Smooth muscle cell (in vitro differentiated cells): ENCODE measurements around the gene SH2D3C. TPM values are rescaled to one million over a fixed set of nuclear protein-coding genes. Genes with fewer than 3 reads are reported as not detected.

Experiments
- DNase-seq: peaks from one replicate; lab custom pipeline; 2025; ENCODE audit not compliant: unreplicated experiment; lab: John Stamatoyannopoulos, UW
- H2AFZ ChIP-seq: fragments of 200-600 bp; sonication (generic); 2 replicates; pipeline ENCODE4 v1.6.0; 2016; ENCODE audit warnings: antibody characterized with exemption, low read depth, mild to moderate bottlenecking
- H3F3A ChIP-seq: fragments of 200-600 bp; sonication (generic); 2 replicates; pipeline ENCODE4 v1.6.0; 2017; ENCODE audit warnings: antibody characterized with exemption, low read depth
- H3K27ac ChIP-seq: fragments of 200-600 bp; sonication (generic); 2 replicates; pipeline ENCODE4 v1.5.1; 2016; ENCODE audit warnings: low read depth, mild to moderate bottlenecking
- H3K27me3 ChIP-seq: fragments of 200-600 bp; sonication (generic); 2 replicates; pipeline ENCODE4 v1.6.1; 2016; ENCODE audit warnings: low read depth, mild to moderate bottlenecking
- H3K36me3 ChIP-seq: fragments of 200-600 bp; sonication (generic); 2 replicates; pipeline ENCODE4 v1.5.1; 2016; ENCODE audit warnings: low read depth
- H3K4me1 ChIP-seq: fragments of 200-600 bp; sonication (generic); 2 replicates; pipeline ENCODE4 v1.5.1; 2016; ENCODE audit warnings: low read depth
- H3K4me2 ChIP-seq: fragments of 200-600 bp; sonication (generic); 2 replicates; pipeline ENCODE4 v1.6.0; 2016; ENCODE audit warnings: mild to moderate bottlenecking
- H3K4me3 ChIP-seq: fragments of 200-600 bp; sonication (generic); 2 replicates; pipeline ENCODE4 v1.5.1; 2016; ENCODE audit warnings: mild to moderate bottlenecking
- H3K79me2 ChIP-seq: fragments of 200-600 bp; sonication (generic); 2 replicates; pipeline ENCODE4 v1.6.0; 2016; ENCODE audit warnings: low read depth, mild to moderate bottlenecking
- H3K9ac ChIP-seq: fragments of 200-600 bp; sonication (generic); 2 replicates; pipeline ENCODE4 v1.6.0; 2016; ENCODE audit warnings: low read depth
- H3K9me3 ChIP-seq: fragments of 200-600 bp; sonication (generic); replicated peaks from 2 replicates; pipeline ENCODE4 v1.5.1; 2016; ENCODE audit warnings: low read depth
- H4K20me1 ChIP-seq: fragments of 200-600 bp; sonication (generic); 2 replicates; pipeline ENCODE4 v1.6.0; 2016; ENCODE audit warnings: low read depth
- CTCF ChIP-seq: fragments of 200-600 bp; sonication (generic); IDR thresholded peaks from 2 replicates; pipeline ENCODE4 v1.5.1; 2017; ENCODE audit warnings: borderline replicate concordance, mild to moderate bottlenecking, antibody characterized with exemption; ENCODE audit not compliant: insufficient read depth, poor library complexity, severe bottlenecking
- WGBS: methylation state at CpG from one replicate; pipeline ENCODE4 v1.1.7; 2016; ENCODE audit warnings: low lambda C conversion rate; 5-methylcytosine and 5-hydroxymethylcytosine counted together
- polyA plus RNA-seq: library from polyadenylated mRNA; unstranded; fragments of >200 nt; fragmentation: Nextera tagmentation; extraction: Ambion mirVana; gene quantifications from 2 replicates; pipeline ENCODE4 v1.2.1, GENCODE V29; 2016
- total RNA-seq: library from RNA; depleted of rRNA; stranded (reverse); fragments of >200 nt; gene quantifications from 2 replicates; pipeline ENCODE4 v1.2.3, GENCODE V29; 2014

Gene SH2D3C
- total and polyA plus RNA-seq, 2 experiments from 2014 or later: 0.54 TPM; not detected in 1

GRCh38 chr9:127822108-127822507, 43.6 kb upstream of the SH2D3C start:
- WGBS: 87% methylated on average over 4 of the region's 4 CpGs

GRCh38 chr9:127818574-127818973, 40.1 kb upstream of the SH2D3C start:
- H3F3A ChIP-seq: no peaks in the 10 kb centered on the region
- WGBS: 97% methylated on average over 11 of the region's 11 CpGs
- no peaks in the 10 kb centered on the region for H3K4me1 ChIP-seq
- no peaks in the 10 kb centered on the region for H3K27me3 ChIP-seq
- no peaks in the 10 kb centered on the region for H3K79me2 ChIP-seq
- TF ChIP-seq CTCF: no peak
- H4K20me1 ChIP-seq: no peaks in the 10 kb centered on the region
- no peak overlapping the region for H3K4me3 ChIP-seq
- H2AFZ ChIP-seq: no peak overlapping the region
- no peak overlapping the region for H3K27ac ChIP-seq
- no peaks in the 10 kb centered on the region for H3K9me3 ChIP-seq
- no peaks in the 10 kb centered on the region for H3K36me3 ChIP-seq
- no peak for DNase-seq
- H3K9ac ChIP-seq: no peak overlapping the region
- no peak overlapping the region for H3K4me2 ChIP-seq

More at GRCh38 chr9:127822108-127822507, 43.6 kb upstream of the SH2D3C start:
- H3K4me2 ChIP-seq: no peak overlapping the region
- no peak overlapping the region for H2AFZ ChIP-seq
- H3K79me2 ChIP-seq: no peaks in the 10 kb centered on the region
- no peaks in the 10 kb centered on the region for H3K4me1 ChIP-seq
- no peaks in the 10 kb centered on the region for H3K27me3 ChIP-seq
- H3K36me3 ChIP-seq: no peaks in the 10 kb centered on the region
- no peak overlapping the region for H3K27ac ChIP-seq
- no peaks in the 10 kb centered on the region for H3K9me3 ChIP-seq
- H3F3A ChIP-seq: no peaks in the 10 kb centered on the region
- H4K20me1 ChIP-seq: no peaks in the 10 kb centered on the region
- no peak overlapping the region for H3K9ac ChIP-seq
- no peak for TF ChIP-seq CTCF
- DNase-seq: no peak
- H3K4me3 ChIP-seq: no peak overlapping the region

GRCh38 chr9:127817881-127818434, 39.5 kb upstream of the SH2D3C start:
- Histone ChIP-seq H3K4me3 (no peak overlapping the region), H3K27me3 (no peaks in the 10 kb centered on the region), H3K27ac (no peak overlapping the region), H2AFZ (no peak overlapping the region), H4K20me1 (no peaks in the 10 kb centered on the region), H3K9me3 (no peaks in the 10 kb centered on the region), H3F3A (no peaks in the 10 kb centered on the region), H3K36me3 (no peaks in the 10 kb centered on the region), H3K4me1 (no peaks in the 10 kb centered on the region), H3K4me2 (no peak overlapping the region), H3K79me2 (no peaks in the 10 kb centered on the region), H3K9ac (no peak overlapping the region)
- DNase-seq: no peak
- TF ChIP-seq CTCF: no peak
- 87% methylated on average over 17 of the region's 17 CpGs for WGBS

GRCh38 chr9:127816728-127817127, 38.3 kb upstream of the SH2D3C start:
- no peaks in the 10 kb centered on the region for H3K4me1 ChIP-seq
- no peaks in the 10 kb centered on the region for H3K9me3 ChIP-seq
- DNase-seq: no peak
- H2AFZ ChIP-seq: no peak overlapping the region
- no peak overlapping the region for H3K4me2 ChIP-seq
- H3K36me3 ChIP-seq: no peaks in the 10 kb centered on the region
- no peaks in the 10 kb centered on the region for H4K20me1 ChIP-seq
- no peak overlapping the region for H3K27ac ChIP-seq
- H3K27me3 ChIP-seq: no peaks in the 10 kb centered on the region
- H3K9ac ChIP-seq: no peak overlapping the region
- WGBS: 96% methylated on average over 7 of the region's 8 CpGs
- no peak overlapping the region for H3K4me3 ChIP-seq
- H3F3A ChIP-seq: no peaks in the 10 kb centered on the region
- no peak for TF ChIP-seq CTCF
- no peaks in the 10 kb centered on the region for H3K79me2 ChIP-seq
